Activated naive CD8-positive, alpha-beta T cell treated with anti-CD3 and anti-CD28 coated beads, Interleukin-2, amount 50 U/mL, for 24 hours (primary cell): Measurements from ENCODE around the gene NEK1.
"Not testable (repeated sequence)": the region's sequence is repeated elsewhere in the genome, so short reads cannot be mapped to it uniquely, and the experiment has no call there.

Source experiments
- ATAC-seq: fragments of 150-1000 bp; cut with Tn5 transposase; one replicate; pipeline ENCODE4 v1.10.0; 2021
- DNase-seq: peaks from one replicate; pipeline ENCODE4 v3.0.0; 2021
- H3K27ac Mint-ChIP-seq: one replicate; pipeline ENCODE4 v1.8.0; 2021; ENCODE audit warnings: mild to moderate bottlenecking, mixed read lengths
- H3K27me3 Mint-ChIP-seq: one replicate; pipeline ENCODE4 v1.8.0; 2021; ENCODE audit warnings: mixed read lengths
- H3K36me3 Mint-ChIP-seq: one replicate; pipeline ENCODE4 v1.8.0; 2021; ENCODE audit warnings: low read depth, mixed read lengths
- H3K4me1 Mint-ChIP-seq: one replicate; pipeline ENCODE4 v1.8.0; 2021; ENCODE audit warnings: mixed read lengths
- H3K4me3 Mint-ChIP-seq: one replicate; pipeline ENCODE4 v1.8.0; 2021; ENCODE audit warnings: mild to moderate bottlenecking, moderate library complexity, mixed read lengths
- H3K9me3 Mint-ChIP-seq: one replicate; pipeline ENCODE4 v1.8.0; 2021; ENCODE audit warnings: mixed read lengths

The NEK1 gene

DNA sequence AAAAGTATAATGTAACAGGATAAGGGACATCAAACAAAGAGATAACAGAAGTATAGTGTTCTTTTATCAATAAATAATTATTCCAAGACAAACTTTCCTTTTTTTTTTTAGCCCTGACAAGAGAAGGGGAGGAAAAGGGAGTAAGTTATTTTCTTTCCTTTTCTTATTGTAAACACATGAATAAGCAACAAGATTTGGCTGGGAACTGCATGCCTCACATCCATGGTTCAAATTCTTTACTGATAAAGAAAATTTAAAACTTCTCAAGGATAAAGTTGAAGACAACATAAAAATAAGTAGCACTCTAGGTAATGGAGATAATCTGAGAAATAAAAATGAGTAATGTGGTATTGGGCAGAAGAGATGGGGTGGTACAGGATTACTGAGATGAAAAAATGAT is 71.6 kb downstream of the NEK1 start:
- Mint-ChIP-seq H3K27me3 (no peaks in the 10 kb centered on the region), H3K4me1 (no peaks in the 10 kb centered on the region), H3K9me3 (peaks cover 12% of the 10 kb centered on the region)

DNA sequence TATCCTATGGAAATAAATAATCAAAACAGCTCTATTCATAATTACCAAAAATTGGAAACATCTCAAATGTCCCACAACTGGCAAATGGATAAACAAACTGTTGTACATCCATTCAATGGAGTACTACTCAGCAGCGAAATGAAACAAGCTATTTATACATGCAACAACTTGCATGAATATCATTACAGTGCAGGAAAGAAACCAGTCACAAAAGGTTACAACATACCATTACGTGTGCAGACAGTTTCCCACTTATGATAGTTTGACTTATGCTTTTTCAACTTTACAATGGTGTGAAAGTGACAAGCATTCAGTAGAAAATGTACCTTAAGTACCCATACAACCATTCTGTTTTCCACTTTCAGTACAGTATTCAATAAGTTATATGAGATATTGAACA is 82.3 kb downstream of the NEK1 start:
- H3K27ac Mint-ChIP-seq = no peak overlapping the region
- H3K9me3 Mint-ChIP-seq = no peaks in the 10 kb centered on the region
- peaks cover 56% of the 10 kb centered on the region for H3K36me3 Mint-ChIP-seq
- DNase-seq (no peak), ATAC-seq (no peak)
- H3K4me1 Mint-ChIP-seq = no peaks in the 10 kb centered on the region
- H3K27me3 Mint-ChIP-seq = no peaks in the 10 kb centered on the region
- H3K4me3 Mint-ChIP-seq = no peak overlapping the region

More for the DNA sequence above, 71.6 kb downstream of the NEK1 start:
- no peak overlapping the region for H3K27ac Mint-ChIP-seq
- H3K4me3 Mint-ChIP-seq = no peak overlapping the region
- ATAC-seq (no peak), DNase-seq (no peak)
- peaks cover 12% of the 10 kb centered on the region for H3K36me3 Mint-ChIP-seq

DNA sequence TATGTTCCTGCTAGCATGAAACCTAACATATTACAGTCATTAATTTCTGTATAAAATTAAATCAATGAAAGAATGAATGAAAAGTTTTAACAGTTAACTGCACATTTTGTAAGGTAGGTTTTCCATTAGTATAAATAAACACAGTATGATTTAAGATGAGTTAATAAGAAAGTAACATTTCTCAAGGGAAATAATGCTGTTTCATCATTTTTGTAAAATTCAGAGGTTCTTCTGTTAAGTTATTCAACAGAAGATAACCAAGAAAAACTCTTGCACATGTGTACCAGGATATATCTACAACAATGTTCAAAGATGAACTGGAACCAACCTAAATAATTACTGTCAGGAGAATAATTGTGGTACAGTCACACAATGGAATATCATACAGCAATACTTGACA is 88.6 kb downstream of the NEK1 start:
- peaks cover 9% of the 10 kb centered on the region for H3K9me3 Mint-ChIP-seq
- H3K27ac Mint-ChIP-seq = no peak overlapping the region
- no peaks in the 10 kb centered on the region for H3K27me3 Mint-ChIP-seq
- H3K4me1 Mint-ChIP-seq = no peaks in the 10 kb centered on the region
- ATAC-seq (no peak), DNase-seq (no peak)
- peaks cover 45% of the 10 kb centered on the region for H3K36me3 Mint-ChIP-seq
- H3K4me3 Mint-ChIP-seq = no peak overlapping the region

DNA sequence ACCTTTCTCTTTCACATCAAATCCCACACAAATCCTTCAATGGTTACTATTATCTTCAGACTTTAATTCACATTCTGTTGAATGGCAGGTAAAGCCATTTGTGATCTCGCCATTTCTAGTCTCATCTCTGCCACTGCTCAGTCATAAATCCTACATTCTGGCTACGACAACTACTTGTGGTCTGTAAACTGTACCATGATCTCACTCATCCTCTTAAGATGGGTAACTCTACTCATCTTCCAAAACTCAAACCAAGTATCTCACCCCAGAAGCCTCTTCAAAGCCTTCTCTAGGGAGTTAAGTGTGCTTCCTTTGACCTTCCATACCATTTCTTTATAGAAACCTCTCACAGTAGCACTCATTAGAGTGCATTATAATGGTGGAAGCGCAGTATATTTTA is 101.8 kb downstream of the NEK1 start:
- peaks cover 8% of the 10 kb centered on the region for H3K36me3 Mint-ChIP-seq
- no peak overlapping the region for H3K4me3 Mint-ChIP-seq
- no peaks in the 10 kb centered on the region for H3K9me3 Mint-ChIP-seq
- H3K27ac Mint-ChIP-seq = no peak overlapping the region
- peak; percentile 65 for ATAC-seq
- no peak for DNase-seq
- no peaks in the 10 kb centered on the region for H3K27me3 Mint-ChIP-seq
- peaks cover 2% of the 10 kb centered on the region for H3K4me1 Mint-ChIP-seq

DNA sequence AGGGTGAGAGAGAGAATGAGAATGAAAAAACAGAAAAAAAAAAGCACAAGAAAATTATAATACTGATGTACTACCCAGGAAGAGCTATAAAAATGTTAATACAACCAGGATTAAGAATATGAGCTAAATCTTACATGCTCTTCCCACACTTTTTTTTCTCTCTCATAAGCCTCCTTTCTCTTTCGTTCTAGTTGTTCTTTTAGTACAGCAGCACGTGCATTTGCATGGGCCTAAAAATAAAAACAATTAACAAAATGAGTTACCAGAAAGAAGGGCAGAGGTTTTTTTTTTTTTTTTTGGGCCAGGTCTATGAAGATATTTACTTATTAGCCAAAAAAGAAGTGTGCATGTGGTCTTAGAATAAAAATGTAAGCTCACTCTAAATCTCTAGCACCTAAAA is 105.5 kb downstream of the NEK1 start:
- Mint-ChIP-seq H3K9me3 (peaks cover 12% of the 10 kb centered on the region), H3K27ac (no peak overlapping the region), H3K36me3 (peaks cover 39% of the 10 kb centered on the region), H3K4me1 (peaks cover 2% of the 10 kb centered on the region), H3K4me3 (no peak overlapping the region), H3K27me3 (no peaks in the 10 kb centered on the region)
- ATAC-seq (no peak), DNase-seq (no peak)

DNA sequence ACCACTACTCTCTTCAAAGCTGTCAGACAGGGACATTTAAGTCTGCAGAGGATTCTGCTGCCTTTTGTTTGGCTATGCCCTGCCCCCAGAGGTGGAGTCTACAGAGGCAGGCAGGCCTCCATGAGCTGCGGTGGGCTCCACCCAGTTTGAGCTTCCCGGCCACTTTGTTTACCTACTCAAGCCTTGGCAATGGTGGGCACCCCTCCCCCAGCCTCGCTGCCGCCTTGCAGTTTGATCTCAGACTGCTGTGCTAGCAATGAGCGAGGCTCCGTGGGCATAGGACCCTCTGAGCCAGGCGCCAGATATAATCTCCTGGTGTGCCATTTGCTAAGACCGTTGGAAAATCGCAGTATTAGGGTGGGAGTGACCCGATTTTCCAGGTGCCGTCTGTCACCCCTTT is 112.5 kb downstream of the NEK1 start:
- not testable (repeated sequence) for DNase-seq, H3K4me1 Mint-ChIP-seq, ATAC-seq, H3K27me3 Mint-ChIP-seq, H3K4me3 Mint-ChIP-seq, H3K27ac Mint-ChIP-seq
- H3K36me3 Mint-ChIP-seq = peaks cover 49% of the 10 kb centered on the region
- H3K9me3 Mint-ChIP-seq = peaks cover 15% of the 10 kb centered on the region

DNA sequence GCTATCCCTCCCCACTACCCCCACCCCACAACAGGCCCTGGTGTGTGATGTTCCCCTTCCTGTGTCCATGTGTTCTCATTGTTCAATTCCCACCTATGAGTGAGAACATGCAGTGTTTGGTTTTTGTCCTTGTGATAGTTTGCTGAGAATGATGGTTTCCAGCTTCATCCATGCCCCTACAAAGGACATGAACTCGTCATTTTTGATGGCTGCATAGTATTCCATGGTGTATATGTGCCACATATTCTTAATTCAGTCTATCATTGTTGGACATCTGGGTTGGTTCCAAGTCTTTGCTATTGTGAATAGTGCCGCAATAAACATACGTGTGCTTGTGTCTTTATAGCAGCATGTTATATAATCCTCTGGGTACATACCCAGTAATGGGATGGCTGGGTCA is 118.1 kb downstream of the NEK1 start:
- H3K27me3 Mint-ChIP-seq, DNase-seq, H3K27ac Mint-ChIP-seq, H3K4me3 Mint-ChIP-seq, ATAC-seq, H3K4me1 Mint-ChIP-seq, H3K9me3 Mint-ChIP-seq: not testable (repeated sequence)
- peaks cover 18% of the 10 kb centered on the region for H3K36me3 Mint-ChIP-seq

DNA sequence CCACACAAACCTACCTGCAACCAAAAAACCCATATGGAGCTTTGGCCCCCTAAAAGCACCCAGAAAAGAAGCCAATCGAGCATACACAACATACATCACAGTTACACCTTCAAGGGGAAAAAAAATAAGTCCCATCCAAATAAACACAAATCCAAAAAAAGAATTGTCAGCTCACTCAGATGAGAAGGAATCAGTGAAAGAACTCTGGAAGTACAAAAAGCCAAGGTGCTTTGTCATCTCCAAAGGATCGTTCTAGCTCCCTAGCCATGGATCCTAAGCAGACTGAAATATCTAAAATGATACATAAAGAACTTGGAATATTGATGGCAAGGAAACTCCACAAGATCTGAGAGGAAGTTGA is 119.2 kb downstream of the NEK1 start:
- Mint-ChIP-seq H3K27ac (no peak overlapping the region), H3K4me1 (peaks cover 2% of the 10 kb centered on the region), H3K36me3 (peaks cover 17% of the 10 kb centered on the region), H3K9me3 (peaks cover 4% of the 10 kb centered on the region), H3K4me3 (no peak overlapping the region), H3K27me3 (no peaks in the 10 kb centered on the region)
- no peak for DNase-seq
- no peak for ATAC-seq

DNA sequence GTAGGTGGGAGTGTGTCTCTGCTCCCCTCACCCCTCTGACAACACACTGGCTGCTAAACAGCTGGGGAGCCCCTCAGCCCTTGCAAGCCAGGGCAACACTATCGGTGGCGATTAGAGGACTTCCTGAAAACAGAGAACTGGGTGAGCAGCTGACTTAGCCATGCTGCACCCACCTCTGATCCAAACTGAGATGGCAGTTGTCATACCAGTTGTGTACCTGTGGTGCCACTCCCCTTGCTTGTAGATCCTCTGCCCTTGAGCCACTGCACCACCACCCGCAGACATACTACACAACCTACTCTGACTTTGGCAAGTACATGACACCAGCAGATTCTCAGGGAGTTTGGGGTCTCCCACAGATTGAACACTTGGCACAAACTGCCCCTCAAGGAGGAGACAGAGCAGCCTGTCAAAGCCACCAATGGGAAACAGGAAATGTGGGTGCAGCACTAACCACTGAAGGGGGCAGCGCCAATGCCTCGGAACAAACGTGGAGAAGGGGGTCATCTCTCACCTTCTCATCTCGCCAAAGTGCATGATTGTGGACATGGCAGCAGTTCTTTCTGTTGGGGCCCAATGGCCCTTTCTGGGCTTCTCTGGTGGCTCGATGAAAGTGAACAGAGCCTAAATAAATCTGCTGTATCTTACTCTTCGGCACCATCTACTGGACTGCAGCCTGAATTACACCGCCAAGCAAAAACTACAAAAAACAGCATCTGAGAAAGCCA is 119.8 kb downstream of the NEK1 start:
- DNase-seq (peak; percentile 11), ATAC-seq (no peak)
- Mint-ChIP-seq H3K27ac (no peak overlapping the region), H3K9me3 (peaks cover 4% of the 10 kb centered on the region), H3K4me3 (no peak overlapping the region), H3K27me3 (no peaks in the 10 kb centered on the region), H3K4me1 (peaks cover 2% of the 10 kb centered on the region), H3K36me3 (peaks cover 17% of the 10 kb centered on the region)

DNA sequence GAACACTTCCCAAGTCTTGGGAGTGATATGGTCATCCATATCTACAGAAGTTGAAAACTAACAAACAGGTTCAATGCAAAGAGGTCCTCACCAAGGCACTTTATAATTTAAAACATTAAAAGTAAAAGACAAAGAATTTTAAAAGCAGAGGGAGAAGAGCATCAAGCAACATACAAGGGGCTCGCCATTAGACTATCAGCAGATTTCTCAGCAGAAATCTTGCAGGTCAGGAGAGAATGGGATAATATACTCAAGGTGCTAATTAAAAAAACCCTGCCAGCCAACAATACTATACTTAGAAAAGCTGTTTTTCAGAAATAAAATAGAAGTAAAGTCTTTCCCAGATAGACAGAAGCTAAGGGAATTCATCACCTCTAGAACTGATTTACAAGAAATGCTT is 121.2 kb downstream of the NEK1 start:
- H3K27me3 Mint-ChIP-seq = no peaks in the 10 kb centered on the region
- no peak overlapping the region for H3K27ac Mint-ChIP-seq
- H3K4me1 Mint-ChIP-seq = peaks cover 2% of the 10 kb centered on the region
- DNase-seq (no peak), ATAC-seq (no peak)
- H3K36me3 Mint-ChIP-seq = peaks cover 14% of the 10 kb centered on the region
- H3K9me3 Mint-ChIP-seq = peaks cover 4% of the 10 kb centered on the region
- no peak overlapping the region for H3K4me3 Mint-ChIP-seq

DNA sequence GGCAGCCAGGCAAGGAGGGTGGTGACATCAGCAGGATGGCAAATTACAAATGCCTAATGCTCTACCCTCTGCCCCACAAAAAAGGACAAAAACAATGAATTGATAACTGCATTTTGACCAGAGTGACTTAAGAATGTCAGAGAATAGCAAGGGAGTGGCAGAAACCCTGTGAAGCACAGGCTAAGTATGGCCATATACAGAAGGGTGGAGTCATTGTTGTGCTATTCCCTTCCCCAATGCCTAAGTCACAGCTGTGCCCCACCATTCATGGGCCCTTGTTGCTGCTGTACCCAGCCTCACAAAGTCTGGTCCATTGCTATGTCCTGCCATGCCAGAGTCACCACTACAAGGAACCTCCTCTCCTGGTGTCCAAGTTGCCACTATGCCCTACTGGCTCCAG is 123.1 kb downstream of the NEK1 start:
- Mint-ChIP-seq H3K27ac (no peak overlapping the region), H3K36me3 (peaks cover 14% of the 10 kb centered on the region), H3K4me3 (no peak overlapping the region), H3K27me3 (no peaks in the 10 kb centered on the region), H3K9me3 (peaks cover 4% of the 10 kb centered on the region), H3K4me1 (peaks cover 2% of the 10 kb centered on the region)
- DNase-seq (no peak), ATAC-seq (no peak)

DNA sequence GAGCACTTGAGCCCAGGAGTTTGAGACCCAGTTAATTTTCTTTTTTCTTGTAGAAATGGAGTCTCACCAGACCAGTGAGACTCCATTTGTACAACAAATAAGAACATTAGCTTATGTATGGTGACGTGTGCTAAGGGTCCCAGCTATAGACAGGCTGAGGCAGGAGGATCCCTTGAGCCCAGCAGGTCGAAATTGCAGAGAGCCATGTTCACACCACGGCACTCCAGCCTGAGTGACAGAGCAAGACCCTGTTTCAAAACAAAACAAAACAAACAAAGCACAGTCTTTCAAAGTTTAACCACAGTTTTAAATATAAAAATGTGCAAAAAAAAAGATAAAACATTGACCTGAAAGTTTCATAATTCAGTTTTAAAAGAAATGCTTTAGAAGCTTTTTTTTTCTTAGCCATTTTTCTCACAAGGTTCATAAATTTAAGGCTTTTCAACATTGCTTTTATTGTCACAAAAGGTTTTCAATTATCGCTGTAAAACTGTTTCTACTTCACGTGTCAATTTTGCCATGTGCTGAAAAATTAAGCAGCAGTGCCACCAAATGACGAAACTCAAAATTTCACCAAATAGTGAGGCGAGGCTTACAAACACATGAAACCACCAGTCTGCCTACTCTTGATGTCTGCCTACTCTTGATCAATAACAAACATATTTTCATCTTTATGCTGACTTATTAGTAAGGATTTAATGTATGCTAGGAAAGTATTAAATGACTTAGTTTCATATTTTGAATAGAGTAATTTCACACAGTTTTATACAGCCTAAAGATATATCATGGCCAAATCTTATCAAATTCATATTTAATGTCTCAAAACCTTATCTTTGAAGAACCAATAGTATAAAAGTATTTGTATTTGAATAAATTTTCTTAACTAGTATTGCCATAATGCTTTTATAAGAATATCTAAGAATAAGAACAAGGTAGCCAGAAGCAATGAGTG is 126.3 kb downstream of the NEK1 start:
- no peak overlapping the region for H3K27ac Mint-ChIP-seq
- H3K4me3 Mint-ChIP-seq = no peak overlapping the region
- no peaks in the 10 kb centered on the region for H3K27me3 Mint-ChIP-seq
- peaks cover 8% of the 10 kb centered on the region for H3K36me3 Mint-ChIP-seq
- DNase-seq (peak; percentile 22), ATAC-seq (no peak)
- no peaks in the 10 kb centered on the region for H3K4me1 Mint-ChIP-seq
- no peaks in the 10 kb centered on the region for H3K9me3 Mint-ChIP-seq

DNA sequence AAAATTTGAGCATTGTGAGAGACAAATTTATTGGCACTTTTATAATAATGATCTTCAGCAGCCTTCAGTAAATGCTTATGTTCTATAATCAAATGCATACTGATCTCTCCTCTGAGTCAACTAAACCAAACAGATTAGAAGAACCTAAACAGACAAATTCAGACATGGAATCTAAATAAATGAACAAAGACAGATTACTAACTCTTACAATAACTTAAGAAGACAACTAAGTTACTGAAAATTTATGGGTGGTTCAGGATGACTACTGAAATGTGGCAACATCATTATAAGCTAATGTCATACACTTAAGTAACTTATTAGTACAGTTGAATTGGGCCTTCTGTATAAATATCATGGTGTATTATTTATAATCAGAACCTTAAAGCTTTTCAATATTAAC is 127.3 kb downstream of the NEK1 start:
- H3K27me3 Mint-ChIP-seq = no peaks in the 10 kb centered on the region
- H3K27ac Mint-ChIP-seq = no peak overlapping the region
- H3K36me3 Mint-ChIP-seq = peaks cover 2% of the 10 kb centered on the region
- H3K4me3 Mint-ChIP-seq = no peak overlapping the region
- no peaks in the 10 kb centered on the region for H3K4me1 Mint-ChIP-seq
- ATAC-seq = no peak
- no peaks in the 10 kb centered on the region for H3K9me3 Mint-ChIP-seq
- no peak for DNase-seq

DNA sequence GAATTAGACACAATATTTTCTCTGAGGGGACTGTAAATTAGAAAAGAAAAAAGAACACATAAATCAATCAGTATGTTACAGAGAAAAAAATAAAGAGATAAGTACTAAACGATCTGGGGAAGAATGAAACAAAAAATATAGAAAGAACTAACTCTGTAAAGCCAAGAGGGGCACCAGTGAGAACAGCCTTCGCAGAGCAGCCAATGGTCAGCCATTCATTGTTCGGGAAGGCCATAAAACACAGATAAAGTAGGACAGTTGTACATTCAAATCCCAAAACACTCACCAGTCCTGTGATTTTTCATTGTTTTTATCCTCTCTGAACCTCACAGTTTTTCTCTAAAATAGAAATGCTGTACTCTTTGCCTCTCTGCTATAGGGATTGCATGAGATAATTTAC is 127.9 kb downstream of the NEK1 start:
- ATAC-seq (no peak), DNase-seq (no peak)
- Mint-ChIP-seq H3K4me1 (no peaks in the 10 kb centered on the region), H3K36me3 (peaks cover 2% of the 10 kb centered on the region), H3K27ac (no peak overlapping the region), H3K9me3 (no peaks in the 10 kb centered on the region), H3K4me3 (no peak overlapping the region), H3K27me3 (no peaks in the 10 kb centered on the region)

DNA sequence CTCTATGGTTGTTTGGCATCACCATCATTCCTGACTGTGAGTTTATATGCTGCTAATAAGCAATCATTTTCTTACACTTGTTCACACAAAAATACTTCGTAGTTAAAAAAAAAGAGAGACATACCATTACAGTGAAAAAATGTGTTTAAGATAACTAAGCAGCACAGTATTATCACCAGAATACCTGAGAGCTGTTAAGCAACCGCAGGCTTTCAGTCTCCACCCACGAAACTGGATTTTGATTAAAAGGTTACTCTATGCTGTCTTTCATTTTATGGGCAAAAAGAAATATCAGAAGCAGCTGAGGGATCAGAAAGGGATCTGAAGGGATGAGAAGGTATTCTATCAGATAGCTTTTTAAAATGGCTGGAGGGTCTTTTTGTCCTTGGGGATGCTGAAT is 148.3 kb downstream of the NEK1 start:
- H3K27ac Mint-ChIP-seq = no peak overlapping the region
- H3K36me3 Mint-ChIP-seq = peaks cover 31% of the 10 kb centered on the region

More for the DNA sequence above, 148.3 kb downstream of the NEK1 start:
- Mint-ChIP-seq H3K4me3 (no peak overlapping the region), H3K9me3 (peaks cover 10% of the 10 kb centered on the region), H3K4me1 (no peaks in the 10 kb centered on the region), H3K27me3 (no peaks in the 10 kb centered on the region)
- ATAC-seq = no peak
- no peak for DNase-seq
